ENCODE results near the gene SNTA1.
"Not testable (repeated sequence)": the region's sequence is repeated elsewhere in the genome, so short reads cannot be mapped to it uniquely, and the experiment has no call there.

The SNTA1 gene

GRCh38 chr20:33459599-33459998, 16.0 kb upstream of the SNTA1 start:
- no peaks in the 10 kb centered on the region for H3K36me3 Mint-ChIP-seq (ENCODE audit: low read depth)
- H3K9me3 Mint-ChIP-seq: no peaks in the 10 kb centered on the region
- no peak for TF ChIP-seq CTCF (IDR thresholded peaks at IDR 0.05)
- no peak overlapping the region for H3K4me3 Mint-ChIP-seq
- no peak for DNase-seq
- H3K27me3 Mint-ChIP-seq (ENCODE audit: low read depth, poor library complexity): peaks cover 65% of the 10 kb centered on the region
- no peak overlapping the region for H3K27ac Mint-ChIP-seq
- peaks cover 3% of the 10 kb centered on the region for H3K4me1 Mint-ChIP-seq

- DNase-seq: peak; percentile 93
- H3K4me3 Mint-ChIP-seq; H3K36me3 Mint-ChIP-seq (ENCODE audit: low read depth); H3K9me3 Mint-ChIP-seq; H3K4me1 Mint-ChIP-seq; H3K27ac Mint-ChIP-seq: not testable (repeated sequence)
- peak; percentile 97 for TF ChIP-seq CTCF (IDR thresholded peaks at IDR 0.05)
- peaks cover 51% of the 10 kb centered on the region for H3K27me3 Mint-ChIP-seq (ENCODE audit: low read depth, poor library complexity)
Measured at GRCh38 chr20:33456916-33457642, 13.5 kb upstream of the SNTA1 start.

- Mint-ChIP-seq H3K36me3 (ENCODE audit: low read depth) (no peaks in the 10 kb centered on the region), H3K4me3 (no peak overlapping the region), H3K27me3 (ENCODE audit: low read depth, poor library complexity) (peaks cover 27% of the 10 kb centered on the region), H3K27ac (no peak overlapping the region), H3K9me3 (peaks cover 17% of the 10 kb centered on the region), H3K4me1 (peaks cover 8% of the 10 kb centered on the region)
- TF ChIP-seq CTCF (IDR thresholded peaks at IDR 0.05): no peak
- no peak for DNase-seq
Measured at GRCh38 chr20:33450867-33451266, 7.3 kb upstream of the SNTA1 start.

- Mint-ChIP-seq H3K36me3 (ENCODE audit: low read depth) (no peaks in the 10 kb centered on the region), H3K27ac (no peak overlapping the region), H3K27me3 (ENCODE audit: low read depth, poor library complexity) (peaks cover 44% of the 10 kb centered on the region), H3K9me3 (peaks cover 17% of the 10 kb centered on the region), H3K4me1 (peaks cover 24% of the 10 kb centered on the region), H3K4me3 (no peak overlapping the region)
- DNase-seq: no peak
- TF ChIP-seq CTCF (IDR thresholded peaks at IDR 0.05): no peak
Measured at GRCh38 chr20:33445881-33446625, 2.5 kb upstream of the SNTA1 start.

- H3K4me1 Mint-ChIP-seq: peaks cover 24% of the 10 kb centered on the region
- H3K36me3 Mint-ChIP-seq (ENCODE audit: low read depth): no peaks in the 10 kb centered on the region
- peaks cover 17% of the 10 kb centered on the region for H3K9me3 Mint-ChIP-seq
- peak overlapping the region; percentile 87 for H3K4me3 Mint-ChIP-seq
- H3K27ac Mint-ChIP-seq: no peak overlapping the region
- H3K27me3 Mint-ChIP-seq (ENCODE audit: low read depth, poor library complexity): peaks cover 44% of the 10 kb centered on the region
- no peak for TF ChIP-seq CTCF (IDR thresholded peaks at IDR 0.05)
- DNase-seq: no peak
Measured at GRCh38 chr20:33444797-33445560, 1.4 kb upstream of the SNTA1 start.
